Ovary (tissue), 9 donors: Measurements from ENCODE around the gene ZNF672. TPM values are rescaled to one million over a fixed set of nuclear protein-coding genes. Genes with fewer than 3 reads are reported as not detected.

Experiments
- DNase-seq, 5 donors: peaks; one replicate each; pipeline ENCODE4 v3.0.0-alpha.2; 2019 to 2020
- H3K27ac ChIP-seq, 2 donors: fragments of 200-600 bp; one replicate each; pipeline versions ENCODE4 v1.5.1 to v1.8.0; 2019 to 2022
- H3K27me3 ChIP-seq: fragments of 200-600 bp; one replicate; pipeline ENCODE4 v1.8.0; 2022
- H3K36me3 ChIP-seq: fragments of 200-600 bp; sonication (generic); one replicate; pipeline ENCODE4 v1.5.1; 2019
- H3K4me1 ChIP-seq: one replicate; pipeline ENCODE4 v1.8.1; 2013; ENCODE audit warnings: mild to moderate bottlenecking, moderate library complexity; ENCODE audit not compliant: insufficient read depth
- H3K4me3 ChIP-seq: fragments of 200-600 bp; sonication (generic); one replicate; pipeline ENCODE4 v1.5.1; 2017
- H3K9me3 ChIP-seq, 2 donors: fragments of 200-600 bp in 1 of 2; sonication (generic) in 1 of 2; one replicate each; pipeline versions ENCODE4 v1.5.1 to v1.8.1; 2013 to 2019; ENCODE audit warnings: mild to moderate bottlenecking in 1 of 2, moderate library complexity in 1 of 2
- CTCF ChIP-seq, 3 donors: fragments of 450-650 bp in 2 of 3; fragments of 200-600 bp in 1 of 3; IDR thresholded peaks; one replicate each; pipeline versions ENCODE4 v1.5.1 to v1.8.0; 2016 to 2022; ENCODE audit warnings: antibody characterized with exemption in 3 of 3, mild to moderate bottlenecking in 1 of 3
- EP300 ChIP-seq: sonication (generic); formaldehyde crosslinking; IDR thresholded peaks from one replicate; pipeline ENCODE4 v1.6.1; 2017; ENCODE audit warnings: antibody characterized with exemption
- POLR2A ChIP-seq: fragments of 450-650 bp; IDR thresholded peaks from one replicate; pipeline ENCODE4 v1.6.1; 2017; ENCODE audit warnings: antibody characterized with exemption, mild to moderate bottlenecking, moderate library complexity
- WGBS, 3 donors: extraction: QIAGEN DNeasy Blood & Tissue Kit in 1 of 3; methylation state at CpG; one replicate each; pipeline versions ENCODE4 v1.1.5 to v1.1.7; 2013 to 2017; 5-methylcytosine and 5-hydroxymethylcytosine counted together
- intact Hi-C, 4 donors: fragments of 100-400 bp; cut with DNase I; formaldehyde crosslinking; loops; one replicate each; pipeline versions ENCODE4 v1.11.0 to v1.15.1; 2022 to 2023
- polyA plus RNA-seq, 2 donors: library from polyadenylated mRNA; stranded (reverse); fragments of 200-250 nt in 1 of 2; fragments of 350-450 nt in 1 of 2; fragmentation: Illumina TruSeq in 1 of 2; extraction: RNeasy Lipid Tissue Mini Kit (QIAGEN cat#74804) in 1 of 2; gene quantifications; one replicate each; pipeline ENCODE4 v1.2.3, GENCODE V29; 2013 to 2014
- total RNA-seq, 7 donors: library from RNA; depleted of rRNA in 2 of 7; stranded (reverse); fragments of >200 nt in 2 of 7; fragmentation: NEBNext Ultra II Directional in 3 of 7; extraction: Animal tissue kit (Norgen Biotek cat#: 25700) in 3 of 7; gene quantifications; one replicate each; pipeline versions ENCODE4 v1.1.0 to v1.2.4, GENCODE V29; 2016 to 2023
- donor health status: DM: no; HTN: no; CAD: no; lungs with moderate emphysema.
- donor health status: DM: no; HTN: no; CAD: no.
- donor health status: Bipolar disorder and iron deficiency.
- donor health status: DM: yes; HTN: yes; CAD: no.
- donor health status: DM: no; HTN: no; CAD: no.
- donor health status: DM: yes; HTN: yes; CAD: no.

ZNF672 gene
- total and polyA plus RNA-seq, 9 donors: 7.3 to 29.5 (median 20.9) TPM

- 52 to 61% (median 59%) methylated on average over 12 of the region's 12 CpGs for WGBS, 3 donors
- intact Hi-C loops: no loop called here
- DNase-seq: no peak
- Histone ChIP-seq H3K4me3 (no peak overlapping the region), H3K4me1 (no peaks in the 10 kb centered on the region), H3K36me3 (no peaks in the 10 kb centered on the region), H3K27ac (no peak overlapping the region), H3K9me3 (no peaks in the 10 kb centered on the region), H3K27me3 (no peaks in the 10 kb centered on the region)
- TF ChIP-seq POLR2A: no peak
- TF ChIP-seq CTCF (IDR thresholded peaks at IDR 0.05): no peak
- no peak for TF ChIP-seq EP300
Observed at GRCh38 chr1:248841702-248842395, 3.8 kb downstream of the ZNF672 start.

- TF ChIP-seq POLR2A (no peak), CTCF (IDR thresholded peaks at IDR 0.05) (no peak), EP300 (no peak)
- no peaks in the 10 kb centered on the region for H3K27me3 ChIP-seq
- H3K27ac ChIP-seq: no peak overlapping the region
- no peaks in the 10 kb centered on the region for H3K36me3 ChIP-seq
- H3K4me1 ChIP-seq: no peaks in the 10 kb centered on the region
- H3K4me3 ChIP-seq: no peak overlapping the region
- H3K9me3 ChIP-seq: no peaks in the 10 kb centered on the region
- no peak for DNase-seq
- intact Hi-C loops: no loop called here
- WGBS, 3 donors: 91 to 92% (median 91%) methylated on average over 8 of the region's 8 CpGs
Observed at GRCh38 chr1:248842781-248843331, 4.8 kb downstream of the ZNF672 start.

- Histone ChIP-seq H3K4me3 (no peak overlapping the region), H3K27me3 (no peaks in the 10 kb centered on the region), H3K4me1 (no peaks in the 10 kb centered on the region), H3K9me3 (no peaks in the 10 kb centered on the region), H3K27ac (no peak overlapping the region), H3K36me3 (no peaks in the 10 kb centered on the region)
- no peak for DNase-seq
- TF ChIP-seq CTCF (IDR thresholded peaks at IDR 0.05): no peak
- 92 to 93% (median 92%) methylated on average over 3 of the region's 3 CpGs for WGBS, 3 donors
- intact Hi-C loops: loop anchor here in 1 of 4 donors (2.0 kb wide), 1 partner anchor 21 kb away; no protein-coding TSS in a partner anchor
Observed at GRCh38 chr1:248843687-248844086, 5.7 kb downstream of the ZNF672 start.

GRCh38 chr1:248844526-248844925 is 6.5 kb downstream of the ZNF672 start:
- no peak for DNase-seq
- intact Hi-C loops: loop anchor here in 1 of 4 donors (2.0 kb wide), 1 partner anchor 22 kb away; no protein-coding TSS in a partner anchor
- no peak for TF ChIP-seq EP300
- no peak for TF ChIP-seq POLR2A
- no peak for TF ChIP-seq CTCF (IDR thresholded peaks at IDR 0.05)
- H3K27ac ChIP-seq: no peak overlapping the region
- H3K4me3 ChIP-seq: no peak overlapping the region
- no peaks in the 10 kb centered on the region for H3K36me3 ChIP-seq
- no peaks in the 10 kb centered on the region for H3K9me3 ChIP-seq
- H3K27me3 ChIP-seq: no peaks in the 10 kb centered on the region
- 86 to 90% (median 90%) methylated on average over 8 of the region's 8 CpGs for WGBS, 3 donors
- no peaks in the 10 kb centered on the region for H3K4me1 ChIP-seq
